GM19043 (cell line): ENCODE data around the gene SSX2IP.
A peak's percentile ranks its signal among the peaks of the same experiment; 100 is the strongest.
"Not testable (repeated sequence)": the region's sequence is repeated elsewhere in the genome, so short reads cannot be mapped to it uniquely, and the experiment has no call there.

Experiments used
- ATAC-seq: cut with Tn5 transposase; IDR thresholded peaks from one replicate; pipeline ENCODE4 v1.9.1; 2021; ENCODE audit warnings: low read depth; ENCODE audit not compliant: unreplicated experiment

The SSX2IP gene

GRCh38 chr1:84682047-84682446 lies 8.2 kb downstream of the SSX2IP start:
- ATAC-seq: no peak

GRCh38 chr1:84677415-84678099 lies 12.7 kb downstream of the SSX2IP start:
- no peak for ATAC-seq

DNA sequence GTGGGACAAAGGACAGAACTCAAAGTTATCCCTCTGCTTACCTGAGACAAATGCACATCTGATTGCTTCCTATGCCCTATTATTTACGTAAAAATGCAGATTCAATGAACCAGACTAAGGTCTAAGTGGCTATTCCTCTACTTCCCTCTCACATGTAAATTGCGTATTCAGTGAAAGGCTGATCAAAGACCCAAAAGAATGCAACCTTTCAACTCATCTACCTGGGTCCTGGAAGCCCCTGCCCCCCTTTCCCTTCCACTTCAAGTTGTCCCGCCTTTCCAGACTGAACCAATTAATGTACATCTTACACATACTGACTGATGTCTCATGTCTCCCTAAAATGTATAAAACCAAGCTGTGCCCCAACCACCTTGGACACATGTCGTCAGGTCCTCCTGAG lies 14.6 kb downstream of the SSX2IP start:
- no peak for ATAC-seq

DNA sequence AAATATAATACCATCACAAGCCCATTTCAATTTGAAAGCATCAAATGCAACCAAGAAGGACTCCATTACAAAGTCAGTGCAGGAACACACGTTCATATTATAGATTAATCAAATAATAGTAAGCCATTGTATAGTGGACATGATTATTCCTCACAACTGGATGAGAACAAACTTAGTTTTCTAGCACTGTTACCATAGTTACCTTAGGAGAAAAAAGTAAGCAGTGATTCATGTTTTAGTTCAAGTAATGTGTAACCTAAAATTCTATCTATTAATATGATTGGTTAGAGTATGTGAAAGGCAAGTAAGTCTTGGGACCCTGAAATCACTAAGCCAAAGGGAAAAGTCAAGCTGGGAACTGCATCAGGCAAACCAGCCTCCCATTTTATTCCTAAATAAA lies 15.2 kb downstream of the SSX2IP start:
- ATAC-seq: no peak

DNA sequence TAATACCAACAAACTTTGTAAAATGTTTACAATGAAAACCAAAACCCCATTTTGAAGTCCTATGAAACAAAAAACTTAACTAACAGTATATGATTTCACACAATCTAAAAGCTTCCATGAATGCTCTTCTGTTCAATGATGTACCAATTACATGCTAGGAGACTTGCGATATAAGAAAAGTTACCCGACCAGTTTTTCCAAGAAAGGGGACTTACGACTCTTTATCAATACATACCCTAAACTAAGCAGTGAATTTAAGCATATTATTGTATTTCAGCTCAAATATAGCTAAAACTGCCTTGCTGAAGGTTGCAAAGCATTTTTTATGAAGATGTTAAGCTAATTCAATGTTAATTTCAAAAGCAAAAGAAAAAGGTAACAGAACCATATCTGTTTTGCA lies 15.6 kb downstream of the SSX2IP start:
- ATAC-seq: no peak

GRCh38 chr1:84674021-84674420 lies 16.2 kb downstream of the SSX2IP start:
- no peak for ATAC-seq

DNA sequence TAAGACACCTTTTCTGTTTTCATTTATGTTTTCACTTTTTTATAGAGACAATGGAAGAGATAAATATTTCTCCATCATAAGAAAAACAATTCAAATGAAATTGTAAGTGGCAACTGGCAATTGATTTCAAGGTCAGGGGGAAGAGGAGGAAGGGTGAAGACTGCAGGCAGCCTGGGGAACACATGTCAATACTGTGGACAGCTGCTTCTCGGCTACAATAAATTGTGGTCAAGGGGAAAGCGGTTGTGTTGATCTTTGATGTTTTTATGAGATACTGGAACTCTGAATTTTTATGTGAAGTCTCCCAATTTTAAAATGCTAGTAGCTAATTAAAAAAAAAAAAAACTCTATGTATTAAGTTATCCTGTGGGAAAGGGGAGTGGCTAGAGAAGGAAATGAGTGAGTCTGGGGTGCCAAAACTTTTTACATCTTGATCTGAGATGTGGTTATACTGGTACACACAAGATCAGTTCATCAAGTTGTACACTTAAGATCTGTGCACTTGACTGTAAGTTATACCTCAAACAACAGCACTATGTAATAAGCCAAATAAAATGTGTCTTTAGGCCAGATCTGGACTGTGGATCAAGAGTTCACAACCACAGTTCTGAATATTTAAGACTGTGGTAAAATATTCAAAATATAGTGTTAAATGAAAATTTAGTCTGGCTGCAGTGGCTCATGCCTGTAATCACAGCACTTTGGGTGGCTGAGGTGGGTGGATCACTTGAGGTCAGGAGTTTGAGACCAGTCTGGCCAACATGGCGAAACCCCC lies 18.0 kb downstream of the SSX2IP start:
- no peak for ATAC-seq

- no peak for ATAC-seq
Observed at GRCh38 chr1:84669831-84670230, 20.4 kb downstream of the SSX2IP start.

DNA sequence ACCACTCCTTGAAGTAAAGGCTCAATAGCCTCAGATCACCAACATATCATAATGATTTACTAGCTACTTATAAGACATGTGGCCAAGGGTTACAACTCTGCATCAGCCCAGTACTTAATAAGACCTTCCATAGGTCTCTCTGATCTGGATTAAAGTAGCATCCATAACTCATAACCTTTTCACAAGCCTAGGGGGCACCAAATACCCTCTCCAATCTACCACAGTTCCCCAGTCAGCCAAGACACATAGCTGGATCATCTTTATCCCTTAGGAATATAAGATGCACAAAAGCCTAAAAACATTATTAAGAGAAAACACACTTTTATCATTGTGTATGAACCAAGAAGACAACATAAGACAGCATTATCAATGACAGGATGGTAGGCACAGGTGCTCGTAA lies 22.1 kb downstream of the SSX2IP start:
- ATAC-seq: no peak

- ATAC-seq: no peak
Observed at GRCh38 chr1:84665703-84666317, 24.5 kb downstream of the SSX2IP start.

DNA sequence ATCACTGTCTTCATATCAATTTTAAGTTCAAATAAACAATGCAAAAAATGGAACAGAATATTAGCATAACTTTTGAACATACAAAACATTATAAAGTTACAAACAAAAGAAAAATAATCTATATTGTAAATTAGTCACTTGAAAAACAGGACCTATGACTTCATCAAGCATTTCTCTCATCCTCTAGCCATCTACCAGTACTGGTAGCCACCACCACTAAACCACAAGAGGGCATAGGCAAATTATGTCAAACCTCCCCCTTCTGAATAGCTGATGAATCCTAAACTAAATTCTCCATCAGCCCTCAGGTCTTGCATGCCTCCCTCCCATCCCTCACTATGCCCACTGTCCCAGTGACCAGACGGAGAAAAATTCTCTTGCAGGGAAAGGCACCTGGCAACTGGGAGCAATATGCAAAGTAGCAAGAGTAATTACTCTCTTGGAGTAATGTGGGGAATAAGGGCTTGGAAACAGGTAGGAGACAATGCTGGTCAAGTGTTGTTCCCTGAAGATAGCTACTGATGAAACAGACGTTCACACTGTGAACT lies 37.1 kb downstream of the SSX2IP start:
- no peak for ATAC-seq

DNA sequence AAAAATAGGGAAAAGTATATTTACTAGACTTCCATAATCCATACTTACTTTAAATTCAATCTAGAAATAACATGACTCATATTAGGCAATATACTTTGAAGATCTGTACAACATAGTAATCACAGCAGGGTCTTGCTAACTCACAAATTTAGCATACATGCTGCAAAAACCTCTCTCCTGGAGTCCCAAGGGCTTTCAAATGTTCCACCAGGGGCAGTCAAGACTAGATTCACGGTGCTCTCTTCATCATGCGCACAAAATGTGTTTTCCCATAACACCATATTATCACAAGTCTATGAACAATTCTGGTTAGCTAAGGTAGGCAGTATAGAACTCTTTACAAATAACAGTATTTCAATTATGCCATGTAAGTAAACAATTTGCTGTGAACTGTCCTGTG lies 45.8 kb downstream of the SSX2IP start:
- no peak for ATAC-seq

DNA sequence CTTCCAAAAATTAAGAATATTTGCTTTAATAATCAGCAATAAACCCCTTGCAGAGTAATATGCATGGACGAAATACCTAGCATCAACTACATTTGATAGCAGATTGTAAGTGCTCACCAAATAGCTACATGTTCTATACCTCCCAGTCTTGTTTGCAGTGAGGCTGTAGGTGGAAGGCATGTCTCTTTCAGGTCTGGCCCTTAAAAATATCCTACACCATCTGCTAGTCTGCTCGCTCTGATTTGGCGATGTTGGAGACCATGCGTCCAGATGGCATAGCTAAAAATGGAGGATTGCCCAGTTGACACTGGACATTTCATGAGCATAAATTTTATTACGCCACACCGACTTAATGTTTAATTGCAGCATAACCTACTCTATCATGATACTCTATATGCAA lies 47.1 kb downstream of the SSX2IP start:
- no peak for ATAC-seq

GRCh38 chr1:84642774-84643173 lies 47.5 kb downstream of the SSX2IP start:
- no peak for ATAC-seq

DNA sequence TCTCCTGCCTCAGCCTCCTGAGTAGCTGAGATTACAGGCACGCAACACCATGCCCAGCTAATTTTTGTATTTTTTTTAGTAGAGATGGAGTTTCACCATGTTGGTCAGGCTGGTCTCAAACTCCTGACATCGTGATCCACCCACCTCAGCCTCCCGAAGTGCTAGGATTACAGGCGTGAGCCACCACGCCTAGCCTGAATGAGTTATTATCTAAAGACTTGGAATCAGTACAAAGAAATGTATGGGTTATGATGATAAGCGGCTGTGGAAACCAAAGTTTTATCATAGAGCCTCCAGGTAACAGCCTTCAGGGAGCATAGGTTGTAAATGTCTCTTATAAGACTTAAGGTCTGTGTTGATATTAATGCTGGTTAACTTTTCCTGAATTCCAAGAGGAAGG lies 50.5 kb downstream of the SSX2IP start:
- ATAC-seq: not testable (repeated sequence)

DNA sequence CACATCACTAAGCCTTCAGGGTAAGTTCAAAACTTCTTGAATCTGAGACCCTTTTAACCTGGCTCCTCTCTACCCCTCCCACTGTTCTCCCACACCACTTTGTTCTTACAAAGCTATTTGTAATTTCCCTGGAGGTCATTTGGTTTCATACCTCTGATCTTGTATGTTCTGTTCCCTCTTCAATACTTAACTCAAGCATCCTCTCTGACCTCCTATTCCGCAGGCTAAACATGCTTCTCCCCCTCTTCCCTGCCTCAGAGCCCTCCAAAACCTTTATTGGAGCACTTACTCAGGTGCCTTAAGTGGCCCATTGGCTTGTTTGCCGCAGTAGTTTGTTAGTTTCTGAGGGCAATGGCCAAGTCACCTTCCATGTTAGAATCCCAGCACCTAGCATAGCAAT lies 54.8 kb downstream of the SSX2IP start:
- ATAC-seq: no peak

- no peak for ATAC-seq
Observed at GRCh38 chr1:84634536-84635205, 55.6 kb downstream of the SSX2IP start.

DNA sequence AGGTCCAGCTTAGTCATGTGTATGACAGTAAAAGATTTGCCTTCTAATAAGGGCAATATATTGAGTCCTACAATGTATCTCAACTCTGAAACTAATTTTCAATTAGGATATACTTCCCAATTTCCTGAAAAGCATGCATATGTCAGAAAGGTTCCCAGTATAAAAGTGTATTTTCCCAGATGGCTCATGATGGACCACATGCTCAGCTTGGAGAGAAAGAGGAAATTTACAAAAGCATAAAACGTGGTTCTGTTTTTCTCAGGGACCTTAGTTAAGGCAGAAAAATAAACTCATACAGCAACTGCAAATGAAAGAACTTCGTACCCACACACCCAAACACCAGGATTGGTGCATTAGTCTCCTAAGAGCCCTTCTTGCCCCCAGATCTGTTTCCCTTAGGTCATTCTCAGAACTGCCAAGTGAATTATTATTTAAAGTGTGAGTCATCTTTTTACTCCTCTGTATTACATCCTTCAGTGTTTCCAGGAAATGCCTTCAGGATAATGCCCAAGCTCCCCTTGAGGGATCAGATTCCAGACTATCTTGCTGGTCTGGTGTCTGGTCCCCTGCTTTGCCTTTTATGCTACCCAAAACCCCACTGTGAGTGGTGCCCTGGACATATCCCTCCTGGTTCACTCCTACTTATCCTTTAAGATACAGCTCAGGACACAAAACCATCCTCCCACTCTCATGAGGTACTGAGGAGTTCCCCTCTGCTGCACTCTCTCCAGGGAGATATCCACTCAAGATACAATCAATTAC lies 57.4 kb downstream of the SSX2IP start:
- ATAC-seq: peak; percentile 54

DNA sequence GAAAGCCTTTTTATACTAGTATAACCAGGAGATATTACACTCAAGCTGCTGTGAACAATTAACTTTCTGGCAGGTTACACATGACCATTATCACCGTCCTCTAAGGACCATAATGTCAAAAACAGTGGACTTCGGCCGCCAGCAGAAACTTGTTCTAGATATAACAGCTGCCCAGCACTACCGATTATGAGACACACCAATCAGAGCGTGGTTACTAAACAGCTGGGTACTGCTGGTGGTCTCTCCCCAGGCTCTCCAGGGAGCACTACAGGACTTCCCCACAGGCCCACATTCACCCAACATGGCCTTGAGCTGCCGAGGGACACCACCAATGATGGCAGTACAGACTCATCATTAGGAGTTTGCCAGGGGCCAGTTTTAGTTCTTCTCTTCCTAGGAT lies 58.1 kb downstream of the SSX2IP start:
- ATAC-seq: no peak

DNA sequence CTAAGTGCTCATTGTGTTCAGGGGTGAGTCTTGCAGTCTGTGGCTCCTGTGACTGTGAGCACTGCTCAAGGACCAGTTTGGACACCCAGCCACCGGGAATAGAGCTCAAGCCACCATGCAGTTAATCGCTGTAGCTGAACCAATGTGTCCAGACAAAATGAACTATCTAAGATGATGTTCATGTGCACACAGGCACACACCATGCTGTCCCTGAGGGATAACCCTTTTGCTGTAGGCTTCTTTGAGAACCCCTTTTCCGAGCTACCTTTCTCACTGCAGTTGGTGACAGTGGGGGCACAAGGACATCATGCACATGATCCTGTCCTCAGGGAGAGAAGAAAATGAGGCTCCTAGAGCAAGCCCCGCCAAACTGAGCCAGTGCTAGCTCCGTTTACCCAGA lies 65.4 kb downstream of the SSX2IP start:
- ATAC-seq: no peak
